ENCODE measurements around the gene SLC25A21. TPM values are rescaled to one million over a fixed set of nuclear protein-coding genes. Genes with fewer than 3 reads are reported as not detected.

SLC25A21 gene
- total and polyA plus RNA-seq, 7 experiments from 2014 or later = not detected

DNA sequence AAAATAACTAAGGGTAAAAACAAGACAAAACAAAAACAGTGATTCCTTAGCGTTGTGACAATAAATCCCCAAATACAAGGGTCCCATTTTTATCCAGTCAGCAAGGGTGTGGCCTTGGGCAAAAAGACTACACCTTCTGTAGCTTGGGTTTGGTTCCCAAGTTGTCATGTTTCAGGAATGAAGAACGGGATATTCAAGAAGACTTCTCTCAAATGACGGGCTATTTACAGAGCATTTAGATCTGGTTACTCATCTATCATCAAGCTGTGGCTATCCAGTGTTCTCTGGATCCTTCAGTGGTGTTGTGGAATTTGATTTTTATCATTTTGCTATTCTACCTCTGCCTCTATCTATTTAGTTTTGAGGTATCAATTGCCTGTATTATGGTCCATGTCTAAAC, 219.7 kb downstream of the SLC25A21 start:
- no peak overlapping the region for H3K27ac Mint-ChIP-seq
- CTCF ChIA-PET = interaction anchor here (1.2 kb wide), 1 partner anchor 11 kb away, joined by 3 read pairs; no protein-coding TSS in a partner anchor
- ATAC-seq = no peak

GRCh38 chr14:36951380-36951911, 221.0 kb downstream of the SLC25A21 start:
- Mint-ChIP-seq H3K4me3 (no peak overlapping the region), H3K4me1 (no peaks in the 10 kb centered on the region), H3K27ac (no peak overlapping the region), H3K36me3 (no peaks in the 10 kb centered on the region), H3K9me3 (peaks cover 0 to 4% (median 0%) of the 10 kb centered on the region in 11 donors), H3K27me3 (peaks cover 0 to 9% (median 0%) of the 10 kb centered on the region in 5 donors)
- no peaks in the 10 kb centered on the region for H3K4me1 ChIP-seq (ENCODE audit: control insufficient read depth in 2 of 2, insufficient read depth in 2 of 2, low read length in 2 of 2)
- POLR2A ChIA-PET = no interaction called here
- no peak for ATAC-seq
- H3K27ac ChIP-seq (ENCODE audit: low read depth, low read length) = no peak overlapping the region
- CTCF ChIA-PET = interaction anchor here (1.2 kb wide), 1 partner anchor 10 kb away, joined by 3 read pairs; no protein-coding TSS in a partner anchor
- no peak for DNase-seq
- no peaks in the 10 kb centered on the region for H3K27me3 ChIP-seq (ENCODE audit: control insufficient read depth in 2 of 2, insufficient read depth in 2 of 2, low read length in 2 of 2)
- no peak overlapping the region for H3K4me3 ChIP-seq (ENCODE audit: low read length)
- H3K36me3 ChIP-seq (ENCODE audit: control insufficient read depth in 2 of 3, insufficient read depth in 3 of 3, low read length in 3 of 3) = no peaks in the 10 kb centered on the region
- intact Hi-C loops (cut with micrococcal nuclease) = no loop called here
- H3K9me3 ChIP-seq (ENCODE audit: control insufficient read depth in 2 of 3, low read length in 3 of 3) = no peaks in the 10 kb centered on the region

More for the DNA sequence above, 219.7 kb downstream of the SLC25A21 start:
- Histone ChIP-seq H3K4me1 (ENCODE audit: control insufficient read depth in 2 of 2, insufficient read depth in 2 of 2, low read length in 2 of 2) (no peaks in the 10 kb centered on the region), H3K9me3 (ENCODE audit: control insufficient read depth in 2 of 3, low read length in 3 of 3) (no peaks in the 10 kb centered on the region), H3K4me3 (ENCODE audit: low read length) (no peak overlapping the region), H3K36me3 (ENCODE audit: control insufficient read depth in 2 of 3, insufficient read depth in 3 of 3, low read length in 3 of 3) (no peaks in the 10 kb centered on the region), H3K27me3 (ENCODE audit: control insufficient read depth in 2 of 2, insufficient read depth in 2 of 2, low read length in 2 of 2) (no peaks in the 10 kb centered on the region), H3K27ac (ENCODE audit: low read depth, low read length) (no peak overlapping the region)
- Mint-ChIP-seq H3K4me3 (no peak overlapping the region), H3K36me3 (no peaks in the 10 kb centered on the region), H3K9me3 (peaks cover 0 to 5% (median 0%) of the 10 kb centered on the region in 11 donors), H3K4me1 (no peaks in the 10 kb centered on the region), H3K27me3 (peaks cover 0 to 9% (median 0%) of the 10 kb centered on the region in 5 donors)
- DNase-seq = no peak
- intact Hi-C loops (cut with micrococcal nuclease) = no loop called here
- POLR2A ChIA-PET = no interaction called here

GRCh38 chr14:36950812-36951211, 221.6 kb downstream of the SLC25A21 start:
- H3K9me3 Mint-ChIP-seq = peaks cover 0 to 4% (median 0%) of the 10 kb centered on the region in 11 donors
- Histone ChIP-seq H3K9me3 (ENCODE audit: control insufficient read depth in 2 of 3, low read length in 3 of 3) (no peaks in the 10 kb centered on the region), H3K4me3 (ENCODE audit: low read length) (no peak overlapping the region), H3K4me1 (ENCODE audit: control insufficient read depth in 2 of 2, insufficient read depth in 2 of 2, low read length in 2 of 2) (no peaks in the 10 kb centered on the region), H3K36me3 (ENCODE audit: control insufficient read depth in 2 of 3, insufficient read depth in 3 of 3, low read length in 3 of 3) (no peaks in the 10 kb centered on the region), H3K27ac (ENCODE audit: low read depth, low read length) (no peak overlapping the region), H3K27me3 (ENCODE audit: control insufficient read depth in 2 of 2, insufficient read depth in 2 of 2, low read length in 2 of 2) (no peaks in the 10 kb centered on the region)
- no peaks in the 10 kb centered on the region for H3K4me1 Mint-ChIP-seq
- H3K36me3 Mint-ChIP-seq = no peaks in the 10 kb centered on the region
- H3K27ac Mint-ChIP-seq = no peak overlapping the region
- H3K4me3 Mint-ChIP-seq = no peak overlapping the region
- H3K27me3 Mint-ChIP-seq = peaks cover 0 to 9% (median 0%) of the 10 kb centered on the region in 5 donors
- intact Hi-C loops (cut with micrococcal nuclease) = no loop called here
- DNase-seq = no peak
- POLR2A ChIA-PET = no interaction called here
- ATAC-seq = no peak
- CTCF ChIA-PET = no interaction called here

DNA sequence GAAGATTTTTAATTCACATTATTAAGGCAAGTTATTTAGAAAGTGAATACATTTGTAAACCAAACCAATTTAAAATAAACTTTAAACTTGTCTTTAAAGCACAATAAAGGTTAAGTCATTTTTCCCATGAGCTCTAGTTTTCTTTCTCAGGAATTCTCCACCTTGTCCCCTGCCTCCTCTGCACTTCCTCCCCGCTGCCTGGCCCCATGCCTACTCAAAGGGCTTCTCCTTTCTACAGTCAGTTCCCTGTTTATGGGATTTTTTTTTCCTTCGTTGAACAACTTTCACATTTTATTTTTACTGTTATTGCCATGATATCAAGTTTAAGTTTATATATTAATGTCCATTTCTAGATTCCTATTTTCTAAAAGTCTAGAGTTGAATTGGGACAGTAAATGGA, 223.0 kb downstream of the SLC25A21 start:
- Mint-ChIP-seq H3K27ac (no peak overlapping the region), H3K4me1 (no peaks in the 10 kb centered on the region), H3K36me3 (no peaks in the 10 kb centered on the region), H3K27me3 (peaks cover 0 to 9% (median 0%) of the 10 kb centered on the region in 5 donors), H3K9me3 (peaks cover 0 to 2% (median 0%) of the 10 kb centered on the region in 11 donors), H3K4me3 (no peak overlapping the region)
- Histone ChIP-seq H3K4me3 (ENCODE audit: low read length) (no peak overlapping the region), H3K36me3 (ENCODE audit: control insufficient read depth in 2 of 3, insufficient read depth in 3 of 3, low read length in 3 of 3) (no peaks in the 10 kb centered on the region), H3K4me1 (ENCODE audit: control insufficient read depth in 2 of 2, insufficient read depth in 2 of 2, low read length in 2 of 2) (no peaks in the 10 kb centered on the region), H3K9me3 (ENCODE audit: control insufficient read depth in 2 of 3, low read length in 3 of 3) (no peaks in the 10 kb centered on the region), H3K27ac (ENCODE audit: low read depth, low read length) (no peak overlapping the region), H3K27me3 (ENCODE audit: control insufficient read depth in 2 of 2, insufficient read depth in 2 of 2, low read length in 2 of 2) (no peaks in the 10 kb centered on the region)
- intact Hi-C loops (cut with micrococcal nuclease) = loop anchor here in 1 of 2 donors (10.0 kb wide), 1 partner anchor 495 kb away; no protein-coding TSS in a partner anchor
- DNase-seq = no peak
- POLR2A ChIA-PET = no interaction called here
- CTCF ChIA-PET = no interaction called here
- no peak for ATAC-seq

GRCh38 chr14:36948157-36948859, 224.1 kb downstream of the SLC25A21 start:
- ChIA-PET POLR2A (no interaction called here), CTCF (no interaction called here)
- Histone ChIP-seq H3K27me3 (ENCODE audit: control insufficient read depth in 2 of 2, insufficient read depth in 2 of 2, low read length in 2 of 2) (no peaks in the 10 kb centered on the region), H3K27ac (ENCODE audit: low read depth, low read length) (no peak overlapping the region), H3K9me3 (ENCODE audit: control insufficient read depth in 2 of 3, low read length in 3 of 3) (no peaks in the 10 kb centered on the region), H3K4me3 (ENCODE audit: low read length) (no peak overlapping the region), H3K36me3 (ENCODE audit: control insufficient read depth in 2 of 3, insufficient read depth in 3 of 3, low read length in 3 of 3) (no peaks in the 10 kb centered on the region), H3K4me1 (ENCODE audit: control insufficient read depth in 2 of 2, insufficient read depth in 2 of 2, low read length in 2 of 2) (no peaks in the 10 kb centered on the region)
- DNase-seq (no peak), ATAC-seq (no peak)
- H3K36me3 Mint-ChIP-seq = no peaks in the 10 kb centered on the region
- H3K9me3 Mint-ChIP-seq = peaks cover 0 to 2% (median 0%) of the 10 kb centered on the region in 11 donors
- peaks cover 0 to 9% (median 4%) of the 10 kb centered on the region in 5 donors for H3K27me3 Mint-ChIP-seq
- H3K4me3 Mint-ChIP-seq = no peak overlapping the region
- no peaks in the 10 kb centered on the region for H3K4me1 Mint-ChIP-seq
- intact Hi-C loops (cut with micrococcal nuclease) = loop anchor here in 1 of 2 donors (10.0 kb wide), 1 partner anchor 494 kb away; no protein-coding TSS in a partner anchor
- no peak overlapping the region for H3K27ac Mint-ChIP-seq

DNA sequence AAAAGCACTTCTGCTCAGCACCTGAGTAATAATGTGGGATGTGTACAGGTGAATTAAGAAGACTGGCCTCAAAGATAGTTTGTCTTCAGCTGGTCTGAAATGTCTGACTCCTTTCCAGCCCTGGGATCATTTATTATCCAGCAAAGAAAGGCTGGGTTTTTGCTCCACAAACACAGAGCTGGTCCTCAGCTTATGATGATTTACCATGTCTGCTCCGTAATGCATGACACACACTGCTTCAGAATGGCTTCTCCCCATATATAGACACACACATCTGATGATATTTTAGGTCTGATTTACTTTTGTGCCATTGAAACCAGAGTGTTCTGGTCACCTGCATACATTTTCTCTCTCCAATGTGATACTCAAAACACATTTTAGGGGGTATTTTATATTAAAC, 225.0 kb downstream of the SLC25A21 start:
- Histone ChIP-seq H3K27ac (ENCODE audit: low read depth, low read length) (no peak overlapping the region), H3K27me3 (ENCODE audit: control insufficient read depth in 2 of 2, insufficient read depth in 2 of 2, low read length in 2 of 2) (no peaks in the 10 kb centered on the region), H3K4me1 (ENCODE audit: control insufficient read depth in 2 of 2, insufficient read depth in 2 of 2, low read length in 2 of 2) (no peaks in the 10 kb centered on the region), H3K4me3 (ENCODE audit: low read length) (no peak overlapping the region), H3K9me3 (ENCODE audit: control insufficient read depth in 2 of 3, low read length in 3 of 3) (no peaks in the 10 kb centered on the region), H3K36me3 (ENCODE audit: control insufficient read depth in 2 of 3, insufficient read depth in 3 of 3, low read length in 3 of 3) (no peaks in the 10 kb centered on the region)
- no peaks in the 10 kb centered on the region for H3K36me3 Mint-ChIP-seq
- ATAC-seq (no peak), DNase-seq (no peak)
- peaks cover 0 to 9% (median 4%) of the 10 kb centered on the region in 5 donors for H3K27me3 Mint-ChIP-seq
- no peaks in the 10 kb centered on the region for H3K4me1 Mint-ChIP-seq
- POLR2A ChIA-PET = no interaction called here
- CTCF ChIA-PET = no interaction called here
- intact Hi-C loops (cut with micrococcal nuclease) = loop anchor here in 1 of 2 donors (10.0 kb wide), 1 partner anchor 493 kb away; no protein-coding TSS in a partner anchor
- no peak overlapping the region for H3K4me3 Mint-ChIP-seq
- no peak overlapping the region for H3K27ac Mint-ChIP-seq
- peaks cover 0 to 2% (median 0%) of the 10 kb centered on the region in 11 donors for H3K9me3 Mint-ChIP-seq

Measured in naive thymus-derived CD4-positive, alpha-beta T cell (primary cell).